Measurements from ENCODE around the gene DNAJC15. TPM values are rescaled to one million over a fixed set of nuclear protein-coding genes. Genes with fewer than 3 reads are reported as not detected.

DNAJC15 gene
- total and polyA plus RNA-seq, 2 donors (not counting 1 experiment from before 2014, with no cell fraction given) = 18.5 to 34.6 TPM

DNA sequence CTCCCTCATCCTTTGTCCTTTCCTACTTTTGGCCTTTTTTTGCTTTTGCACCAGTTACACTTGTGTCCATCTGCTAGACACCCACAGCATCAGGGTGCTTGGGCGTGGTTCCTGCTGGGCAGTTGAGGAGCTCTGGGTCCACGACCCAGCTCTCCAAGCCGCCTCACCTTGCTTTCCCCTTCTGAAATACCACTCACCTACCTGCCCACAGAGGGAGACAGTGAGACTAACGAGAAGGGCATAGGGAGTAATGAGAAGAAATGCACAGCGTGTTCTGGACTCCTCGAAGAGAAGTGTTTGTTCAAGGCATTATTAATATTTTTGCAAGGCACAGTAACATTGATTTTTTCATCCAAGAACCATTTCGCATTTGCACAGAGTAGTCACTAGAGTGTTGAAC lies 92.9 kb downstream of the DNAJC15 start:
- H3K27me3 ChIP-seq (ENCODE audit: control insufficient read depth, insufficient read depth, low read length) = no peaks in the 10 kb centered on the region
- H3K79me2 ChIP-seq (ENCODE audit: control insufficient read depth, insufficient read depth, low read length) = no peaks in the 10 kb centered on the region
- no peaks in the 10 kb centered on the region for H3K36me3 ChIP-seq (ENCODE audit: control insufficient read depth, insufficient read depth, low read length)
- no peak overlapping the region for H3K4me2 ChIP-seq (ENCODE audit: extremely low read depth, insufficient read depth, low read length)
- no peak overlapping the region for H3K9ac ChIP-seq (ENCODE audit: insufficient read depth, low read length)
- no peak for DNase-seq (ENCODE audit: low read depth in 2 of 2)
- H4K20me1 ChIP-seq (ENCODE audit: control insufficient read depth, extremely low read depth, insufficient read depth, low read length) = no peaks in the 10 kb centered on the region
- H3K9me3 ChIP-seq (ENCODE audit: control insufficient read depth, insufficient read depth, low read depth, low read length) = no peaks in the 10 kb centered on the region
- H3K4me1 ChIP-seq (ENCODE audit: control insufficient read depth, extremely low read depth, insufficient read depth, low read length) = no peaks in the 10 kb centered on the region
- TF ChIP-seq, protein P1, sequence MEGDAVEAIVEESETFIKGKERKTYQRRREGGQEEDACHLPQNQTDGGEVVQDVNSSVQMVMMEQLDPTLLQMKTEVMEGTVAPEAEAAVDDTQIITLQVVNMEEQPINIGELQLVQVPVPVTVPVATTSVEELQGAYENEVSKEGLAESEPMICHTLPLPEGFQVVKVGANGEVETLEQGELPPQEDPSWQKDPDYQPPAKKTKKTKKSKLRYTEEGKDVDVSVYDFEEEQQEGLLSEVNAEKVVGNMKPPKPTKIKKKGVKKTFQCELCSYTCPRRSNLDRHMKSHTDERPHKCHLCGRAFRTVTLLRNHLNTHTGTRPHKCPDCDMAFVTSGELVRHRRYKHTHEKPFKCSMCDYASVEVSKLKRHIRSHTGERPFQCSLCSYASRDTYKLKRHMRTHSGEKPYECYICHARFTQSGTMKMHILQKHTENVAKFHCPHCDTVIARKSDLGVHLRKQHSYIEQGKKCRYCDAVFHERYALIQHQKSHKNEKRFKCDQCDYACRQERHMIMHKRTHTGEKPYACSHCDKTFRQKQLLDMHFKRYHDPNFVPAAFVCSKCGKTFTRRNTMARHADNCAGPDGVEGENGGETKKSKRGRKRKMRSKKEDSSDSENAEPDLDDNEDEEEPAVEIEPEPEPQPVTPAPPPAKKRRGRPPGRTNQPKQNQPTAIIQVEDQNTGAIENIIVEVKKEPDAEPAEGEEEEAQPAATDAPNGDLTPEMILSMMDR (conservative IDR thresholded peaks at IDR 0.05 in 1 of 2, IDR thresholded peaks at IDR 0.05 in 1 of 2; ENCODE audit: low read depth in 1 of 2, low read length in 2 of 2) = no peak
- TF ChIP-seq EZH2 (IDR thresholded peaks at IDR 0.05; ENCODE audit: low read length, missing control alignments) = no peak
- no peak overlapping the region for H3K27ac ChIP-seq (ENCODE audit: insufficient read depth, low read length)
- no peak overlapping the region for H3K4me3 ChIP-seq (replicated peaks in 1 of 4; ENCODE audit: control extremely low read depth in 1 of 4, insufficient read depth in 1 of 4, low read depth in 3 of 4, low read length in 4 of 4)
- no peak overlapping the region for H2AFZ ChIP-seq (ENCODE audit: low read length)

- H3K79me2 ChIP-seq (ENCODE audit: control insufficient read depth, insufficient read depth, low read length) = no peaks in the 10 kb centered on the region
- no peak overlapping the region for H2AFZ ChIP-seq (ENCODE audit: low read length)
- no peak overlapping the region for H3K4me2 ChIP-seq (ENCODE audit: extremely low read depth, insufficient read depth, low read length)
- no peak overlapping the region for H3K4me3 ChIP-seq (replicated peaks in 1 of 4; ENCODE audit: control extremely low read depth in 1 of 4, insufficient read depth in 1 of 4, low read depth in 3 of 4, low read length in 4 of 4)
- DNase-seq (ENCODE audit: low read depth in 2 of 2) = no peak
- no peak overlapping the region for H3K27ac ChIP-seq (ENCODE audit: insufficient read depth, low read length)
- H3K36me3 ChIP-seq (ENCODE audit: control insufficient read depth, insufficient read depth, low read length) = no peaks in the 10 kb centered on the region
- no peaks in the 10 kb centered on the region for H4K20me1 ChIP-seq (ENCODE audit: control insufficient read depth, extremely low read depth, insufficient read depth, low read length)
- H3K9me3 ChIP-seq (ENCODE audit: control insufficient read depth, insufficient read depth, low read depth, low read length) = no peaks in the 10 kb centered on the region
- H3K27me3 ChIP-seq (ENCODE audit: control insufficient read depth, insufficient read depth, low read length) = no peaks in the 10 kb centered on the region
- H3K9ac ChIP-seq (ENCODE audit: insufficient read depth, low read length) = no peak overlapping the region
- H3K4me1 ChIP-seq (ENCODE audit: control insufficient read depth, extremely low read depth, insufficient read depth, low read length) = no peaks in the 10 kb centered on the region
- TF ChIP-seq EZH2 (IDR thresholded peaks at IDR 0.05; ENCODE audit: low read length, missing control alignments) = no peak
- TF ChIP-seq, protein P1 (conservative IDR thresholded peaks at IDR 0.05 in 1 of 2, IDR thresholded peaks at IDR 0.05 in 1 of 2; ENCODE audit: low read depth in 1 of 2, low read length in 2 of 2) = no peak
These were observed 95.1 kb downstream of the DNAJC15 start for GRCh38 chr13:43118521-43118920.

DNA sequence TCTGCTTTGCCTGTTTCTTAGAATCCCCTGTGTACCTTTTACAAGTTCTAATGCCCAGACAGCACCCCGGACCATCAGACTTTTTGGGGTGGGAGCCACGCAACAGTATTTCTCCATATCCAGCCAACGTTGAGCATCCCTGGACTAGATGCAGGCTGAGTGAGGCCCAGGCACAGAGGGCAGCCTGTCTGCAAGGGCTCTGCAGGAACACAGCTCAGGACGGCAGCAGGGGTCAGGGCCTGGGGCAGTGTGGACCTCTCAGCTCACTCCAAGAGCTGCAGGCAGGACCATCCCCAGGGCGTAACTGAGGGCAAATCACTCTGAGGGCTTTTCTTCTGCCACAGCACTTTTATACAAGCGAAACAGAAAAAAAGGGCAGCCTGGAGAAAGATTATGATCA lies 95.8 kb downstream of the DNAJC15 start:
- no peak overlapping the region for H3K9ac ChIP-seq (ENCODE audit: insufficient read depth, low read length)
- no peaks in the 10 kb centered on the region for H3K4me1 ChIP-seq (ENCODE audit: control insufficient read depth, extremely low read depth, insufficient read depth, low read length)
- no peak for DNase-seq (ENCODE audit: low read depth in 2 of 2)
- no peak overlapping the region for H3K27ac ChIP-seq (ENCODE audit: insufficient read depth, low read length)
- H4K20me1 ChIP-seq (ENCODE audit: control insufficient read depth, extremely low read depth, insufficient read depth, low read length) = no peaks in the 10 kb centered on the region
- no peaks in the 10 kb centered on the region for H3K79me2 ChIP-seq (ENCODE audit: control insufficient read depth, insufficient read depth, low read length)
- H3K9me3 ChIP-seq (ENCODE audit: control insufficient read depth, insufficient read depth, low read depth, low read length) = no peaks in the 10 kb centered on the region
- TF ChIP-seq, protein P1 (conservative IDR thresholded peaks at IDR 0.05 in 1 of 2, IDR thresholded peaks at IDR 0.05 in 1 of 2; ENCODE audit: low read depth in 1 of 2, low read length in 2 of 2) = no peak
- no peaks in the 10 kb centered on the region for H3K36me3 ChIP-seq (ENCODE audit: control insufficient read depth, insufficient read depth, low read length)
- no peak overlapping the region for H3K4me2 ChIP-seq (ENCODE audit: extremely low read depth, insufficient read depth, low read length)
- no peak overlapping the region for H3K4me3 ChIP-seq (replicated peaks in 1 of 4; ENCODE audit: control extremely low read depth in 1 of 4, insufficient read depth in 1 of 4, low read depth in 3 of 4, low read length in 4 of 4)
- H3K27me3 ChIP-seq (ENCODE audit: control insufficient read depth, insufficient read depth, low read length) = no peaks in the 10 kb centered on the region
- H2AFZ ChIP-seq (ENCODE audit: low read length) = no peak overlapping the region

Data from fibroblast of lung (primary cell).